Fibroblast of skin of right quadriceps (primary cell): ENCODE data around the gene MAPK8.
"Not testable (repeated sequence)": the region's sequence is repeated elsewhere in the genome, so short reads cannot be mapped to it uniquely, and the experiment has no call there.

Experiments
- DNase-seq: peaks from one replicate; pipeline ENCODE4 v3.0.0-alpha.2; 2013

The MAPK8 gene

DNA sequence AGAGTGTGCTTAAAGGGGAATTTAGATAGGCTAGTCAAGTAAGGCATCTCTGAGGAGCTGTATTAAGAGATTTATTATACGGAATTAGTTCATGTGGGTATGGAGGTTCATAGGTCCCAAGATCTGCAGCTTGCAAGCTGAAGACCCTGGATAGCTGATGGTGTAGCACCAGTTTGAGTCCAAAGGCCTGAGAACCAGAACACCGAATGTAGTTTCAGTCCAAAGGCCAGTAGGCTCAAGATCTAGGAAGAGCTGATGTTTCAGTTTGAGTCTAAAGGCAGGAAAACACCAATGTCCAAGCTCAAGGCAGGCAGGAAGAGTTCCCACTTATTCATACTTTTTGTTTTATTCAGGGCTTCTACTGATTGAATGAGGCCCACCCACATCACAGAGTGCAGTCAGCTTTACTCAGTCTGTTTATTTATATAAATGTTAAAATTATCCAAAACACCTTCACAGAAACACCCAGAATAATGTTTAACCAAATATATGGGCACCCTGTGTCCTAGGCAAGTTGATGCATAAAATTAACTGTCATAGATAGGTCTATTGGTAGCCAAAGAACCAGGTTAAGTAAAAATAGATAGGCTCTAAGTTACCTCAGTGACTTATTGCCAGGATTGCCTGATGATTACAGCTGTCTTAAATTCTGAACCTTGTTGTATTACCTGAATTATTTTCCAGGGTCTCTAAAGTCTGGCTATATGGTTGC, 83.5 kb downstream of the MAPK8 start:
- DNase-seq = no peak

DNA sequence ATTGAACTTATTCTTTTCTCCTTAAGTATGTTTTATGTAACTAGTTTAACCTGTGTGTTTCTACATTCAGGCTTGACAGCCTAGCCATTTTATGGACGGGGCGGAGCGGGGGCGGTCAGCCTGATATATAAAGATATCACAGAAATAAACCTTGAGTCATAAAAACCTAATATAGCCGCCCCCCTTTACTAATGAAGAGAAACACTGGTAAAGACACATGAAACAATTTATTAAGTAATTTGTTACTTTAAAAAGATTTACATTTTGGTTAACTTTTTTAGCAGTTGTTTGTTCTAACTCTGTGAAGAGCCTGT, 84.0 kb downstream of the MAPK8 start:
- no peak for DNase-seq

DNA sequence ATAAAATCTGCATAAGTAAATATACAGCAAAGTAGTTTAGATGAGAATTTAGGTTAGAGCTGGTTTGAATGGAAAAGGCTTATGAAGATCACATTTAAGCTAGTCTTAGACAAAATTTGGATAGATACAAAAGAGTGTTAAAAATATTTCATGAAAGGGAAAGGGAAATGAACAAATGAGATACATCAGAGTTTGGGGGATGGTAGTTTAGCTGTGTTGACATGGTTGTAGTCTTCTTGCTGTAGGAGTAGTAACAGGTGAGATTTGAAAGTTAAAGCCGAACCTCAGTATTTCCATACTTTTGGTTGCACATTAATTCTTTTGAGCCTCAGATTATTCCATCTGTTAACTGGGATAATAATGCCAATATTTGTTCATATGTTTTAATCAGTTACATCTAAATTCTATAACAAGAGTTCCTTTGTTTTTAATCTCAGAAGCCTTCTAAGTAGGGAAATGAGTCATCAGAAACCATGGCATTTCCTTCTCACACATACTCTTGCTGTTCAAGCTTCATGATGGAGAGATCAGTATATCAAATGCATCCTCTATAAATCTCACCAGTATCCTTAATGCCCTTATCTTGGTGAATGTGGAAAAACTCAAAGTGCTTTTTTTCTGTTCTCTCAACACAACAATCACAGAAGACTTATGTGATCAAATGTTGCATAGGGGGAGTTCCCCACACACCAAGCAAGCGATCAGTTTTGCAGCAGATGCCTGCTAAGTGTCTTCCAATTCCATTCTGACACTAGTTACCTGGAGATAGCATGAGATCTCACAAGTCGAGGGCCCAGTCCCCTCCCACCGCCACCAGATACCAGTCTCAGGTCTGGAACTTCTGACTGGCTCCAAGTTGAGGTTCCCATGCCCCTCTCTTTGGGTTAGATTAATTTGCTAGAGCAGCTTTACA, 84.7 kb downstream of the MAPK8 start:
- peak; percentile 56 for DNase-seq

DNA sequence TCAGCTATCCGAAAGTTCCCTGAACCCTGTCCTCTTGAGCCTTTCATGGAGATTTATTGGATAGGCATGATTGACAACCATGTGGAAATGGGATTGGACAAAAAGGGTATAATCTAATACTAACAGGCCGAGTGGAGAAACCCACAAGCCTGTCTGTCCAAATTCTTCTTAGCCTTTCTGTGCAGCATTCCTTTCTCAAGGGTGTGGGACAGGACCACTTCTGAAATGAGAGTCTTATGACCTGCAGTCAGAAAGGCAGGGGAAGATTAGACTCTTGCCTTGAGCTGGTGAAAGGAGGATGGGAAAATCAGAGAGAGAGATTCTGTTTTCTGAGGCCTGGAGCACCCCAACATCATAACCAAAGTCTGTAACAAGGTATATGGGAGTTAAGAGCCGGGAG, 85.5 kb downstream of the MAPK8 start:
- DNase-seq = no peak

DNA sequence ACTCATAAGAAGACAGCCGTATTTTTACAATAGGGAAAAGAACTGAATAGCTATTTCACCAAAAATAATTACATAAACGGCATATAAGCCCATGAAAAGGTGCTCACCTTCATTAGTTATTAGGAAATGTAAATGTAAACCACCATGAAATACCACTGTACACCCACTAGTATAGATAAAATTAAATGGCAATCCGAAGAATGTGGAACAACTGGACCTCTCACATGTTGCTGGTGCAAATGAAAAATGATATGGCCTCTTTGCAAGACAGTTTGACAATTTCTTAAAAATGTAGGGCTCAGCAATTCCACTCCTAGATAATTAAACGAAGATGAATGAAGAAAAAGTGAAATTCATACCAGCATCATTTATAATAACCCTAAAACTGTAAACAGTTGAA, 91.8 kb downstream of the MAPK8 start:
- no peak for DNase-seq

DNA sequence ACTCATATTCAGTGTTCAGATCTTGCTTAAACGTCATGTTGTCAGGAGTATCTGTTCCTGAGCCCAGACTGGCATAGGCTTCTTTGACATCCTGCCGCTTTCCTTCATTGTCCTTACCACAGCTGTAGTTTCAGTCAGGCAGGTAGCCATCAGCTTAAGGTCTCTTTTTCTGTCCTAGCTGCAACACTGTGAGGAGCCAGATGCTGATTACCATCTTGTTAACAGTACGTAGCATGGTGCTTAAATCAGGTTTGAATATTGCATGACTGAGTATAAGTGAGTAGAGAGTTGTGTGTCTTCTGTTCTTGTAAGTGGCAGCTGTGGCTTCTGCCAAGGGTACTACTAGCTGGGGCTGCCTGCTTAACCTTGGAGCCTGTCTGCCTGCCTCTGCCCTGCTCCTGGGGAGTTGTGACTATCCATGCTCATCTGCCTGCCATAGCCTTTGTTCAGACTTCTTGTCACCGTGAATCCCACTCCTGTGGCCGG, 92.6 kb downstream of the MAPK8 start:
- no peak for DNase-seq

DNA sequence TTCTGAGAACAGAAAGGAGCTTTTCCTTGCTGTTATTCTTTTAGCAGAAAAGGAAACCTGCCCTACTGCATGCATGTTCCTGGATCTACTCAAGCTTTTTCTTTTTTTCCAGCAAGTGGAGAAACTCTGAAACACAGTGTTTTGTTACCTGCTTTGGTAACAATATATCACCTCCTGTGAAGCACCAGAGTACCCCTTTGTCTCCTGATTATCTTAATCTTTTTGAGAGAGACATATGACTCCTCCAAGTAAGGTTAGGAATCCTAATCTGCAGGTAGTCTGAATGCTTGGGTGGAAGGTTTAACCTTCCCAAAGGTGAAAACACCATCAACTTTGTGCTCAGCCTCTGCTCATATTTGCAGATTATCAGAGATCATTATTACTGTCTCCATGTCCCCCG, 93.1 kb downstream of the MAPK8 start:
- no peak for DNase-seq

DNA sequence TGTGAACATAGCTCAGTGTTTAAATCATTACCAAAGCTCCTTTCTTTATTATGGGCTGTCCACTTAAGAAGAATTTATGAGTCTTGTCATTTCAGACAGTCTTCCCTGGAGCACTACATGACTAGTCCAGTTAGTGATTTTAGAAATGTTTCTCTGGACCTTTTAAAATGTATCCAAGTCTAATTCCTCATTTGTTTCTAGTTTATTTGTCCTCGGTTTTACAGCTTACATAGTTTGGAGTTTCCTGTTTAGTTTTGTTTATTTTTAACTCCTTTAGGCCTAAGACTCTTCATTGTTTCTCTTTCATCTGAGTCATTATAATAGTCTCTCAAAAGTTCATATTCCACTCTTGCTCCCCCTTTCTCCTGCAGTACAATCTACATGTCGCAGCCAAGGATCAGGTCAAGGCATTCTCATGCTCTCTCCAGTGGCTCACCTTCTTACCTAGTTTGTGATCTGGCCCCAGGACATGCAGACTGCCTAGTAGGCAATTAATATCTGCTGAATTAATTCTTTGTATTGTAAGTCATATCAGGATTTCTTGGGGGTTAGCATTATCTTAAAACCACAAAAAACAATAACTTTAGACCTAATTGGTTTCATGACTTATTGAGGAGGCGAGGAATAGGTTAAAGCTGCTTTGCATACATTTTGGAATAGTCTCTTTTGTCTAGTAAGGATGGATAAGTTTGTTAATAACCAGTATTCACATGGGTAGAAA, 93.8 kb downstream of the MAPK8 start:
- DNase-seq = peak; percentile 51

DNA sequence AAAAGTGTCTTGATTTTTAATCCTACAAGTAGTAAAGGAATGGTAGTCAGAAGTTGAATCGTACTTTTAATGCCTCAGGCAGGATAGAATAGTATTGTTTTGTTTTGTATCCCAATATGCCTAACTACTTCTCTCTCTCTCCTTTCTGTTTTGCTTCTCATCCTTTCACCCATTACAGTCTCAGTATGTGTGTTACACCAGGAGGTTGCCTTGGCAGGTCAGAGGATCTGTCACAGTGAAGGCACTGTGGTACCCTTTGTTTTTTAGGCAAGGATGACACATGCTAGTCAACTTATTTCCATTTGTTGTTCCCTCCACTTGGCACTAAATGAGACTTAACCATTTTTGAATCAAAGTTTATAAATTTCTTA, 94.4 kb downstream of the MAPK8 start:
- DNase-seq = no peak

DNA sequence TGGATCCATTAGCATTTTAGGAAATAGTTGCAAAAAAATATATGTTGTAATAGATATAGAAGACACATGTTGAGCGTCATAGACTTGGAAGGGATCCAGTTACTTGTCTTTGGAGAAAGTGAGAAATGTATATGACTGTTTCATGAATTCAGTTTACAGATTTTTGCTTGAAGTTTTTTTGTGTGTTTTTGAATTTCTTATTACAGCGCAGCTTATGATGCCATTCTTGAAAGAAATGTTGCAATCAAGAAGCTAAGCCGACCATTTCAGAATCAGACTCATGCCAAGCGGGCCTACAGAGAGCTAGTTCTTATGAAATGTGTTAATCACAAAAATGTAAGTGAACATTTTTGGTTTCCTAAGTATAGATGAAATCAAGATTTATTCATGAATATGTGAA, 98.2 kb downstream of the MAPK8 start:
- peak; percentile 53 for DNase-seq

DNA sequence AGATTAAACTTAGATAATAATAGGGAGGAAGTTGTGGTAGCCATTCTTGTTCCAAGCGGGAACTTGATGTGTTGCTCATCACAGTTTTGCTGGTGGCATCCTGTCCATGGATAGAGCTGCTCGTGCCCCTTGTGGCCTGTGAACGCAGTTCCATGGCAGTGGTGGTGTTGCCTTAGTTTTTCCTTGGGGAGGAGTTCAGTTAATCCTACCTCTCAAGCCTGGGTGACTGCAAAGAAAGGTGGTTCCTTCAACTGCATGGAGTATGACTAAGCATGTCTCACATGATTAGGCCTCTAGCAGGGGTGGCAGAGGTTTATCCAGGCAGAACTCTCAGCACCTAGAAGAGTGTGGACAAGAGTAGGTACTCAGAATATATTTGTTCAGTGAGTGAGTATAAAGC, 99.7 kb downstream of the MAPK8 start:
- peak; percentile 32 for DNase-seq

DNA sequence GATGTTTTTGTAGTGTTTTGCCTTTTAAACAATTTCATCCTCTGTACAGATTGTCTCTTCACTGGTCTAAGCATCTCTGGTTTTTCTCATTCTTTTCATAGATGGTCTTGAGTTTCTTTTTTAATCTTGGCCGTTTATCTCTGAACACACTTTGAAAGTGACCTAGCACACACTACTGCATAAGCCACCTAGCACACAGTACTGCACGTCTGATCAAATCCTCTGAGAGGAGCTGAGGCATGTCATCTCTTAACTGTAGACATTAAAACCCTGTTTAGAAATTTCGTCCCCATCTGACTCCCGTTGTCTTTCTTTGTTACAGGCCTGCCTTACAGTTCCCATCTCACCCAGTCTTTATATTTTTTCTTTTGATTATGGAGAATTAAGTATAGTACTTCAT, 100.2 kb downstream of the MAPK8 start:
- DNase-seq = no peak

DNA sequence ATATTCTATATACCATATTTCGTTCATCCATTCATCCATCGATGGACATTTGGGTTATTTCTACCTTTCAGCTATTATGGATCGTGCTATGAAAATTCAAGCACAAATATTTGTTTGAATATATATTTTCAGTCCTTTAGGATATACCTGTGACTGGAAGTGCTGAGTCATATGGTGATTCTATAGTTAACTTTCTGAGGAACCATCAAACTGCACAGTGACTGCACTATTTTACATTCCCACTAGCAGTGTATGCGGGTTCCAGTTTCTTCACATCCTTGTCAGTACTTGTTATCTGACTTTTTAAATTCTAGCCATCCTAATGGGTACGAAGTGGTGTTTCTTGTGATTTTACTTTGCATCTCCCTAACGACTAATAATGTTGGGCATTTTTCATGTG, 104.0 kb downstream of the MAPK8 start:
- no peak for DNase-seq

DNA sequence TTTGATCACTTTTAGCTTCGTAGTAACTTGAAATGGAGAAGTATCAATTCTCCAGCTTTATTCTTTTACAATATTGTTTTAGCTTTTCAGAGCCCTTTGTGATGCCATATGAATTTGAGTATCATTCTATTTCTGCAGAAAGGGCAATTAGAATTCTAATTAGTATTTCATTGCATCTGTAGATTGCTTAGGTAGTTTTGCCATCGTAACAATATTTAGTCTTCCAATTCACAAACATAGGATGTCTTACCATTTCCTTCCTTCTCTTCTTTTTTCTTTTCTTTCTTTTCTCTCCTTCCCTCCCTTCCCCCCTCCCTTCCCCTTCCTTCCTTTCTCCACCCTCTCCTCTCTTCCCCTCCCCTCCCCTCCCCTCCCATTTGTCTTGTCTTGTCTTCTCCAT, 105.0 kb downstream of the MAPK8 start:
- DNase-seq = no peak

DNA sequence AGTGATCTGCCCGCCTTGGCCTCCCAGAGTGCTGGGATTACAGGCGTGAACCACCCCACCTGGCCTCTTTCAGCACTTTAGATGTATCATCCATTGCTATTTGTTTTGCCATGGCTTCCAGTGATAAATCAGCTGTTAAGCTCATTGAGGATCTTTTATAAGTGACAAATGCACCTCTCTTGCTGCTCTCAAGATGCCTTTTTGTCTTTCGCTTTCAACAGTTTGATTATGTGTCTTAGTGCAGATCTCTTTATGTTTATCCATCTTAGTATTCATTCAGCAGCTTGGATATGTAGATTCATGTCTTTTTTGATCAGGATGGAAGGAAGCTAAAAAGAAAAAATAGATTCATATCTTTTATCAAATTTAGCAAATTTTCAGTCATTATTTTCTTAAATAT, 105.6 kb downstream of the MAPK8 start:
- no peak for DNase-seq

DNA sequence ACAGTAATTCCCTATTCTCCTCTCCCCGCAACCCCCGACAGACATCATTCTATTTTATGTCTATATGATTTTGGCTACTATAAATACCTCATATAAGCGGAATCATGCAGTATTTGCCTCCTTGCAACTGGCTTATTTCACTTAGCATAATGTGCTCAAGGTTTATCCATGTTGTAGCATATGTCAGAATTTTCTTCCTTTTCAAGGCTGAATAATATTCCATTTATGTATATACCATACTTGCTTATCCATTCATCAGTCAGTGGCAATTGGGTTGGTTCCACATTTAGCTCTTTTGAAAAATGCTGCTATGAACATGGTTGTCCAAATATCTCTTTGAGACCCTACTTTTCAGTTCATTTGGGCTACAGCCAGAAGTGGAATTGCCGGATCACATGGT, 106.5 kb downstream of the MAPK8 start:
- DNase-seq = no peak

DNA sequence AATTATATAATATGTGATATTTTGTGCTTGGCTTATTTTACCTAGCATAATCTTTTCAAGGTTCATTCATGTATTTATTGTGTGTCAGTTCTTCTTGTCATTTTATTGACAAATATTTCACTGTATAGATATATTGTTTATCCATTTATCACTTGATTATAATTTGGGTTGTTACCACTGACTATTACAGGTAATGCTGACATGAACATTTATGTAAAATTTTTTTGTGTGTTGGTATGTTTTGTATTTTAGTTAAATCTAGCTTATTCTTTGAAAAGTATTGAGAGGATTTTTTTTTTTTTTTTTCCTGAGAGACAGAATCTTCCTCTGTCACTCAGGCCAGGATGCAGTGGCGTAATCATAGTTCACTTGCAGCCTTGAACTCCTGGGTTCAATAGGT, 107.7 kb downstream of the MAPK8 start:
- DNase-seq = no peak

DNA sequence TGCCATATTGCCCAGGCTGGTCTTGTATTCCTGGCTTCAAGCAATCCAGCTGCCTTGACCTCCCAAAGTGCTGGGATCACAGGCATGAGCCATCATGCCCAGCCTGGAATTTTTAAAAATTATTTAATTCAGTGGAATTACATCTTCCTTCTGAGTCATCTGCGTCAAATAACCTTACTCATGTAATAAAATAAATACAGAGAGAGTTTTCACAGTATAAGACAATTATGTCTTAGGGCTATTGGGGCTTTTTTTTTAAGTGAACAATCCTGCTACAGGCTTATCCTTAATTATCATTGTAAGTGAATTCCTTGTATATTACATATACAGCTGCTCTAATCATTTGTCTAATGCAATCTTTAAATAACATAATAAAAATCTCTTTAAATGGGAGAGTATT, 108.3 kb downstream of the MAPK8 start:
- DNase-seq = peak; percentile 53

DNA sequence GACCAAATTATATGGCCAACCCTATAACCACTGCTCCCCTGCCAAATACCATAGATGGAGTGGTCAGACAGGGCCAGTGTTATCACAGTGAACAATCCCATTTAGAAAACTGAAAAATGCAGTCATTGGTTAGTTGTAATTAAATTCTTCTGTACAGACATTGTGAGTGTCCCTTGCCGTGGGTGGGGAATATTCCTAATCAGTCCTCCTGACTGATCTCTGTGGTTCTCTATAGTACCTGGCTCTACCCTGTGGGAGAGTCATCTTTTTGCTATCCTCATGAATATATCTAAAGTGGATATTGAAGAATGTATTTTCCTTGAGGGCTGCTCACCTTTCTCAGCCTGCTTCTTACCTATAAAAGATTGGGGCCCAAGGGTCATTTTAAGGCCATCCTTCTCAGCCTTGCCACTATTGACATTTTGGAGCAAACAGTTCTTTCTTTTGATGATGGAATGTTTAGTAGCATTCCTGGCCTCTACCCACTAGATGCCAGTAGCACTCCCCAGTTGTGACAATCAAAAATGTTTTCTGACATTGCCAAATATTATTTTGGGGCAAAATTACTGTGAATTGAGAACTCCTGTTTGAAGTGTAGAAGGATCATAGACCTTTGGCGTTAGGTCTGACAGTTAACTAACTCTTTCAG, 110.2 kb downstream of the MAPK8 start:
- DNase-seq = no peak

DNA sequence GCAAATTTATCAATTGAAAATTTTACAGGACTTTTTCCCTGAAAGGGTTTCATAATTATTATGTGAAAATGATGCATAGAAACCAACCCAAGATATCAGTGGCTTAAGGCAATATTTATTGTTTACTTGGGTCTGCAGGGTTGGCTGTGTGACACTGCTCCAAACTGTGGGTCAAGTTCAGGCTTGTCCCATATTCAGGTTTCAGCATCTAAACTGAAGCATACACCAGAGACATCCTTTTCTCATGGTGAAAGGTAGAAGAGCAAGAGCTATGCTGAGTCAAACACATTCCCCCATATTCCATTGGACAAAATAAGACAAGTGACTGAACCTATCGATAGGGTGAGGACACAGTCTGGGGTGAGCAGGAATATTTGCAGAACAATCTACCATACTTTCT, 110.9 kb downstream of the MAPK8 start:
- no peak for DNase-seq

DNA sequence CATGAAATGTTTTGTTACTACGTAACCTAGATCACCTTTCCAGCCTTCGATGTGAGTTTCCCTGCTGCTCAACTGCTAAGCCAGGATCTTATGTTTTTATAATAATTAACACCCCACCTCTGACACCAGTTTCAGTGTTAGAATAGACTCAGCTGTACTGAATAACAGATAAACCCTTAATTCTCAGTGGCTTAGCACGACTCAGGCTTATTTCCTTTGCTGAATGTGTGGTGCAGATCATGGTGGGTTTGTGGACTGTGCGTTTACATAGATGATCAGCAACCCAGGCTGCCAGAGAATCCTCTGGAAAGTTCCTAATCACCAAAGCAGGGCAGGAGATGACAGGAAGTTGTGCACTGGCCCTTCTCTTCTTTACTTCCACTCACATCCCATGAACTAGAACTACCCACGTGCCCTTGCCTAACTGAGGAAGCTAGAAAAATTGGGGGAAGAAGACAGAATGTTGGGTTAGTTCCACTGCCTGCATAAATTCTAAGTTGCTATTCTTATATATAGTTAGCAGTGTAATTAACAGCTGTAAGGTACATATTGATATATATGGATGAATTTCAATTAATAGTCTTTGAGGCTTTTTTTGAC, 111.8 kb downstream of the MAPK8 start:
- DNase-seq = no peak

DNA sequence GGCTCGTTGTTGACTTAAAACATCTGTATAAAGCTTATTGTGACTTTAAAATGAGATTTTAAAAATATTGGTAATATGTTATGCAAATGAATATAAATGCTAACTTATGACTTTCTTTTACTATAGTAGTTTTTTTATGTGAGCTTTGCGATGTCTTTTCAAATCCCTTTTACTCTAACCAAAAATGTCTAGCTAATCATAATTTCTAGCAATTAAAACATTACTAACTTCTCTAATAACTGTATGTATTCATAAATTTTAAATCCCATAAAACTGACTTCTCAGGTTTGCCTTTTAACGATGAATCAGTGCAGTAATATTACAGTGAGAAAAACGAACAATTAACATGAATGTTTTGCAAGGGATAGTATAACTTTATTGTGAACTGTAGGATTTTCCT, 113.2 kb downstream of the MAPK8 start:
- no peak for DNase-seq

DNA sequence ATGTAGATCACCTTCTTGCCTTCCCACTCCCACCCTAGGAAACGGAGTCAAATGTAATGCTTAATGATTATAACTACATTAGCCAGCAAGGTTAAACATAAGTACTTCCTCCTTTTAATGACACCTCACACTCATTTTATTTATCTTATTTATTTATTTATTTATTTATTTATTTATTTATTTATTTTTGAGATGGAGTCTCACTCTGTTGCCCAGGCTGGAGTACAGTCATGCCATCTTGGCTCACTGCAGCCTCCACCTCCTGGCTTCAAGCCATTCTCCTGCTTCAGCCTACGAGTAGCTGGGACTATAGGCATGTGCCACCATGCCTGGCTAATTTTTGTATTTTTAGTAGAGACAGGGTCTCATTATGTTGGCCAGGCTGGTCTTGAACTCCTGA, 115.4 kb downstream of the MAPK8 start:
- DNase-seq = not testable (repeated sequence)
